OCI-LY3 (cell line): ENCODE results near the gene PRPF6.

Experiments used
- EZH2phosphoT487 ChIP-seq: fragments of 200-600 bp; shearing (Covaris generic); IDR thresholded peaks from 2 replicates; pipeline ENCODE4 v1.6.1; 2018; ENCODE audit warnings: antibody characterized with exemption, mixed run types, low read depth
- TF ChIP-seq, protein P1 (sequence below): fragments of 200-600, 300-600 bp; sonication (generic); IDR thresholded peaks from 2 replicates; pipeline ENCODE4 v1.5.1; 2014; ENCODE audit warnings: antibody characterized with exemption, low read length, low read depth

- TF ChIP-seq, protein P1, sequence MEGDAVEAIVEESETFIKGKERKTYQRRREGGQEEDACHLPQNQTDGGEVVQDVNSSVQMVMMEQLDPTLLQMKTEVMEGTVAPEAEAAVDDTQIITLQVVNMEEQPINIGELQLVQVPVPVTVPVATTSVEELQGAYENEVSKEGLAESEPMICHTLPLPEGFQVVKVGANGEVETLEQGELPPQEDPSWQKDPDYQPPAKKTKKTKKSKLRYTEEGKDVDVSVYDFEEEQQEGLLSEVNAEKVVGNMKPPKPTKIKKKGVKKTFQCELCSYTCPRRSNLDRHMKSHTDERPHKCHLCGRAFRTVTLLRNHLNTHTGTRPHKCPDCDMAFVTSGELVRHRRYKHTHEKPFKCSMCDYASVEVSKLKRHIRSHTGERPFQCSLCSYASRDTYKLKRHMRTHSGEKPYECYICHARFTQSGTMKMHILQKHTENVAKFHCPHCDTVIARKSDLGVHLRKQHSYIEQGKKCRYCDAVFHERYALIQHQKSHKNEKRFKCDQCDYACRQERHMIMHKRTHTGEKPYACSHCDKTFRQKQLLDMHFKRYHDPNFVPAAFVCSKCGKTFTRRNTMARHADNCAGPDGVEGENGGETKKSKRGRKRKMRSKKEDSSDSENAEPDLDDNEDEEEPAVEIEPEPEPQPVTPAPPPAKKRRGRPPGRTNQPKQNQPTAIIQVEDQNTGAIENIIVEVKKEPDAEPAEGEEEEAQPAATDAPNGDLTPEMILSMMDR = no peak
- TF ChIP-seq EZH2phosphoT487 = no peak
Measured at GRCh38 chr20:63969838-63970713, 10.9 kb upstream of the PRPF6 start, which contains the start of gene ZNF512B.
